PFSK-1 (cell line): ENCODE measurements around the gene GPN1.

Source experiments
- POLR2AphosphoS5 ChIP-seq: IDR thresholded peaks from 2 replicates; pipeline ENCODE4 v1.6.1; 2012; ENCODE audit warnings: low read depth, mild to moderate bottlenecking, control low read depth, low read length, moderate library complexity
- REST ChIP-seq, 2 experiments: IDR thresholded peaks; 2 replicates each; pipeline versions ENCODE4 v1.6.1 to v1.8.0; 2011 to 2012; ENCODE audit warnings: low read depth in 2 of 2, low read length in 2 of 2, control low read depth in 1 of 2, inconsistent platforms in 1 of 2, mild to moderate bottlenecking in 1 of 2, moderate library complexity in 1 of 2; ENCODE audit not compliant: insufficient read depth in 1 of 2

GRCh38 chr2:27683390-27684071, 54.7 kb downstream of the GPN1 start:
- no peak for TF ChIP-seq POLR2AphosphoS5
- no peak for TF ChIP-seq REST (IDR thresholded peaks at IDR 0.05; ENCODE audit: insufficient read depth in 1 of 2, low read depth in 2 of 2, low read length in 2 of 2)
